Neural progenitor cell (in vitro differentiated cells): Measurements from ENCODE around the gene C6orf89.

Experiments
- EZH2 ChIP-seq: fragments of 200-600 bp; sonication (generic); IDR thresholded peaks from 2 replicates; pipeline ENCODE4 v1.6.1; 2017; ENCODE audit warnings: antibody characterized with exemption, mild to moderate bottlenecking, moderate library complexity
- EZH2phosphoT487 ChIP-seq: fragments of 200-600 bp; sonication (generic); IDR thresholded peaks from 2 replicates; pipeline ENCODE4 v1.6.1; 2017; ENCODE audit warnings: antibody characterized with exemption
- TF ChIP-seq, protein P1 (sequence below): fragments of 200-600 bp; sonication (generic); IDR thresholded peaks from 2 replicates; pipeline ENCODE4 v1.5.1; 2017; ENCODE audit warnings: antibody characterized with exemption, mild to moderate bottlenecking

DNA sequence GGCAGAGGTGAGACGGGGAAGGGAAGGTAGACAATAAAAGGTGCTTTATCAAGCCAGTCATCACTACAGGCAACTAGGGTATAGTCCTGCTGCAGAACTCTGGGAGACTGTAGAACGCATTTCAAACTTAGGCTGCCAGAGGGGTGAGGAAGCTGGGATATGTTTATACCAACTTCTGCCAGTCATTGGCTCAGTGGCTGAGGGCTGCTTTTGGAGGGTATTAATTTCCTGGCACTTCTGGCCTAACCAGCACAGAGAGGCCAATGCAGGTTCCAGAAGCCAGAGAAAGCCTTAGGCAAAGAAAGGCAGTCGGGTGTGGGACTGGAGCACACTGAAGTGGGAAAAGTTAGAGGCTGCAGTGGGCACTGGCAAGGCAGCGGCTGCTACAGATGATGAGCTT is 42.6 kb upstream of the C6orf89 start:
- no peak for TF ChIP-seq EZH2
- TF ChIP-seq, protein P1, sequence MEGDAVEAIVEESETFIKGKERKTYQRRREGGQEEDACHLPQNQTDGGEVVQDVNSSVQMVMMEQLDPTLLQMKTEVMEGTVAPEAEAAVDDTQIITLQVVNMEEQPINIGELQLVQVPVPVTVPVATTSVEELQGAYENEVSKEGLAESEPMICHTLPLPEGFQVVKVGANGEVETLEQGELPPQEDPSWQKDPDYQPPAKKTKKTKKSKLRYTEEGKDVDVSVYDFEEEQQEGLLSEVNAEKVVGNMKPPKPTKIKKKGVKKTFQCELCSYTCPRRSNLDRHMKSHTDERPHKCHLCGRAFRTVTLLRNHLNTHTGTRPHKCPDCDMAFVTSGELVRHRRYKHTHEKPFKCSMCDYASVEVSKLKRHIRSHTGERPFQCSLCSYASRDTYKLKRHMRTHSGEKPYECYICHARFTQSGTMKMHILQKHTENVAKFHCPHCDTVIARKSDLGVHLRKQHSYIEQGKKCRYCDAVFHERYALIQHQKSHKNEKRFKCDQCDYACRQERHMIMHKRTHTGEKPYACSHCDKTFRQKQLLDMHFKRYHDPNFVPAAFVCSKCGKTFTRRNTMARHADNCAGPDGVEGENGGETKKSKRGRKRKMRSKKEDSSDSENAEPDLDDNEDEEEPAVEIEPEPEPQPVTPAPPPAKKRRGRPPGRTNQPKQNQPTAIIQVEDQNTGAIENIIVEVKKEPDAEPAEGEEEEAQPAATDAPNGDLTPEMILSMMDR = no peak
- TF ChIP-seq EZH2phosphoT487 = no peak
